Coronary artery (tissue), 2 donors: ENCODE measurements around the gene ATXN1.
A peak's percentile ranks its signal among the peaks of the same experiment; 100 is the strongest.
"Not testable (repeated sequence)": the region's sequence is repeated elsewhere in the genome, so short reads cannot be mapped to it uniquely, and the experiment has no call there.

Source experiments
- DNase-seq: peaks from one replicate; pipeline ENCODE4 v3.0.0-alpha.2; 2017; ENCODE audit warnings: low spot score
- H3K27ac ChIP-seq, 2 donors: fragments of 200-600 bp; sonication (generic); one replicate each; pipeline ENCODE4 v1.5.1; 2016 to 2019
- H3K4me3 ChIP-seq: fragments of 200-600 bp; sonication (generic); 2 replicates; pipeline ENCODE4 v1.5.1; 2016; ENCODE audit warnings: mild to moderate bottlenecking, moderate library complexity
- TF ChIP-seq, protein P1 (sequence below): fragments of 200-600 bp; sonication (generic); IDR thresholded peaks from one replicate; pipeline ENCODE4 v1.5.1; 2019; ENCODE audit warnings: antibody characterized with exemption

ATXN1 gene

DNA sequence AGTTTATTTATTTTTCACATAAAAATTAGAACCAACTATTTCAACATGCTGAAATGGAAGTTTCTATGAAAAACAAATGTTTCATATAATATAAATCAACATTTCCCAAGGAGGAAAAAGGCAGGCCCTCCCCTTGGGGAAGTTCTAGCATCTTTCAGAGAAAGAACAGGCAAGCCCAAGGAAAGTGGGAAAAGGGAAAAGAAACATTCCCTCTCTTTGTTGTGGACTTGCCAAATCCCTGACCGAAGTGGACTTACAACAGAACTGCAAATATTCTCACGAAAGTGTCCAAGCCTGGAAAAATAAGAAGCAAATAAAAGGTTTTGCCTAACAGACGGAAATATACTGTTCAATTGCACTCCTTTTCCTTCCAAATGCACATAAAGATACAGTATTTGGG is 214.4 kb downstream of the ATXN1 start:
- no peak overlapping the region for H3K27ac ChIP-seq
- no peak overlapping the region for H3K4me3 ChIP-seq
- TF ChIP-seq, protein P1, sequence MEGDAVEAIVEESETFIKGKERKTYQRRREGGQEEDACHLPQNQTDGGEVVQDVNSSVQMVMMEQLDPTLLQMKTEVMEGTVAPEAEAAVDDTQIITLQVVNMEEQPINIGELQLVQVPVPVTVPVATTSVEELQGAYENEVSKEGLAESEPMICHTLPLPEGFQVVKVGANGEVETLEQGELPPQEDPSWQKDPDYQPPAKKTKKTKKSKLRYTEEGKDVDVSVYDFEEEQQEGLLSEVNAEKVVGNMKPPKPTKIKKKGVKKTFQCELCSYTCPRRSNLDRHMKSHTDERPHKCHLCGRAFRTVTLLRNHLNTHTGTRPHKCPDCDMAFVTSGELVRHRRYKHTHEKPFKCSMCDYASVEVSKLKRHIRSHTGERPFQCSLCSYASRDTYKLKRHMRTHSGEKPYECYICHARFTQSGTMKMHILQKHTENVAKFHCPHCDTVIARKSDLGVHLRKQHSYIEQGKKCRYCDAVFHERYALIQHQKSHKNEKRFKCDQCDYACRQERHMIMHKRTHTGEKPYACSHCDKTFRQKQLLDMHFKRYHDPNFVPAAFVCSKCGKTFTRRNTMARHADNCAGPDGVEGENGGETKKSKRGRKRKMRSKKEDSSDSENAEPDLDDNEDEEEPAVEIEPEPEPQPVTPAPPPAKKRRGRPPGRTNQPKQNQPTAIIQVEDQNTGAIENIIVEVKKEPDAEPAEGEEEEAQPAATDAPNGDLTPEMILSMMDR: no peak
- no peak for DNase-seq

DNA sequence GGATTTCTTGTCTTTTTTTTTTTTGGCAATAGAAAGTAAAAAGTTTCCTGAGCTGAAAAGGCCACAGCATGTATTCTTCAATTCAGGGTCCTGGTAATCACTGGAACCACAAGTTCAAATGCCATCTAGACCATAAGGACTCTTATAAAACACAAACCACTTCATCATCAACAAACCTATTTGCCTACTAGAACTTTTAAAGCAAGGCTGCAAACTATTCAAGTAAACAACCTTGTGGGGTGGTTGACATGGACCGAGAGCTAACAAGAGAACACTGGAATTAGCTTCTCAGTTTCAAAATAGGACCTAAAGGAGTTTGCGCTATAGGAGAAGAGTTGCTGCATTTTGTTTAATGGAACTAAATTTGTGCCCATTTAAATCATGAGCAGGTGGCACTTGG is 215.9 kb downstream of the ATXN1 start:
- TF ChIP-seq, protein P1: no peak
- H3K27ac ChIP-seq: peak overlapping the region in 1 of 2 donors; percentile 65
- DNase-seq: no peak
- H3K4me3 ChIP-seq: no peak overlapping the region

DNA sequence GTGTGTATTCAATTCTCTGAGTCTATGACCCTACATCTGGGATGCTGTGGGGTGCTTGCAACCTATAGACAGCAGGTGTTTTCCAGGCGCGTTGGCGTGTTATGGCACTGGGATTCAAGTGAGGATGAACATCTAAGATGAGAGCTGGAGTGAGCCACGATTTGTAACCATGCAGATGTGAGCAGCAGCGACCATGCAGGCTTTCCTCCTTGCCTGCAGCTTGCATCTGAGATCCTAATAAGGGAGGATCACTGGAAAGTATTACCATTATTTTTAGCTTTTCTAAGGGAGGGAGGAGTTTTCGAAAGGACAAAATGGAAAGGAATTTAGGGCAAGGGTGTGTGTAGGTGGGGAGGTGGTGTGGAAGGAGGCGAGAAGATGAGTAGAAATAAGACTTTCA is 216.7 kb downstream of the ATXN1 start:
- DNase-seq: no peak
- peak overlapping the region; percentile 22 for H3K4me3 ChIP-seq
- H3K27ac ChIP-seq: peak overlapping the region; percentile 65 to 85
- TF ChIP-seq, protein P1: no peak

DNA sequence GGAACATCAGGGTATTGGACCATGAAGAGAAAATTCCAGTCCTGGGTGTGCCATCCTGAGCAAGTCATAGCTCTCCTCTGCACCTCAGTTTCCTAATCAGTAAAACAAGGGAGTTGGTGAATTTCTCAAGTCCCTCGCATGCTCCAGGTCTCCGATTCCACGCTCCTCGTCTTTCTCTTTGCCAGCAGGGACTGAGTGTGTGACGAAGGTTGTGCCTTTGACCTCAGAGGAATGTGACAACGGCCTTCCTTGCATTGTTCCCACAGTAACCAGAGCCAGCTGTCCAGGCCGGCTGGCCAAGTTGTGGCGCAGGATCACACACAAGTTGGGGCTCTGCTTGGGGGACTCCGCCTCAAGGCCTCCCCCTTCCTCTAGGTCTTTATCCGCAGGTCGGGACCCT is 217.3 kb downstream of the ATXN1 start:
- H3K27ac ChIP-seq: peak overlapping the region; percentile 65 to 85
- TF ChIP-seq, protein P1: no peak
- H3K4me3 ChIP-seq: peak overlapping the region; percentile 22
- DNase-seq: peak; percentile 82

DNA sequence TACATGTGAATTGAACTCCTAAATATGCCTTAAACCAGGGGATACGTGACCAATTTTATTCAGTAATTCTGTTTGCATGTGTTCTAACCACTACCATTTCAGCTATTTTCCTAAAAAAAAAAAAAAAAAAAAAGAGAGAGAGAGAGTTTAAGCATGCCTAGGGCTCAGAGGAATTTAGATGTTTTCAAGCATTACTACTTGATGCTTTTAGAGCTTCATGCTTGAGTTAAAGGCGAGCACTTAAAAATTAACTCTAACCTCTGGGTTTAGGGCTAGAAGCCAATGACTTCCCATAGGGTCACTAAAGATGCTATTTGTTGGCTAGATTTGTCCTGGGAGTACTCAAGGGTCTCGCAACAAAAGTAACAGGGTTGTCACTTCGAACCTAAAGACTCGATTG is 217.7 kb downstream of the ATXN1 start:
- DNase-seq: no peak
- H3K27ac ChIP-seq: peak overlapping the region in 1 of 2 donors; percentile 85
- no peak overlapping the region for H3K4me3 ChIP-seq
- TF ChIP-seq, protein P1: no peak

DNA sequence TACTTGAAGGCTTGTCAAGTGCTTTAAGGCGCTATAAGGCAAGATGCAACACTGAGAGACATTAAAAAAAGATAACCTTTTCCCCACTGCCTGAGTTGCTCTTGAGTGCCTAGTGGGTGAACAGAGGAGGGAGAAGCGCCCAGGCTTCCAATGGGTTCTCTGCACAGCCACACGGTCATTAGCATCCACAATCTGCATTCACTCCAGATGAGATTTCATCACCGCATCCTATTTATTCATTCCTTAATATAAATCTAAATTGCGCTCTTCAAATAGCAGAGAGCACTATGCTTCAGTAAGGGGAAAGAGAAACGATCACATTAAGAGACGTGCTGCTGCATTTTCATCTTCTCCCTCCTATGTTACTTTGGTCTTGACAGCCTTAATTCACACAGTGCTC is 219.2 kb downstream of the ATXN1 start:
- TF ChIP-seq, protein P1: no peak
- H3K4me3 ChIP-seq: no peak overlapping the region
- peak overlapping the region; percentile 29 to 78 for H3K27ac ChIP-seq
- no peak for DNase-seq

DNA sequence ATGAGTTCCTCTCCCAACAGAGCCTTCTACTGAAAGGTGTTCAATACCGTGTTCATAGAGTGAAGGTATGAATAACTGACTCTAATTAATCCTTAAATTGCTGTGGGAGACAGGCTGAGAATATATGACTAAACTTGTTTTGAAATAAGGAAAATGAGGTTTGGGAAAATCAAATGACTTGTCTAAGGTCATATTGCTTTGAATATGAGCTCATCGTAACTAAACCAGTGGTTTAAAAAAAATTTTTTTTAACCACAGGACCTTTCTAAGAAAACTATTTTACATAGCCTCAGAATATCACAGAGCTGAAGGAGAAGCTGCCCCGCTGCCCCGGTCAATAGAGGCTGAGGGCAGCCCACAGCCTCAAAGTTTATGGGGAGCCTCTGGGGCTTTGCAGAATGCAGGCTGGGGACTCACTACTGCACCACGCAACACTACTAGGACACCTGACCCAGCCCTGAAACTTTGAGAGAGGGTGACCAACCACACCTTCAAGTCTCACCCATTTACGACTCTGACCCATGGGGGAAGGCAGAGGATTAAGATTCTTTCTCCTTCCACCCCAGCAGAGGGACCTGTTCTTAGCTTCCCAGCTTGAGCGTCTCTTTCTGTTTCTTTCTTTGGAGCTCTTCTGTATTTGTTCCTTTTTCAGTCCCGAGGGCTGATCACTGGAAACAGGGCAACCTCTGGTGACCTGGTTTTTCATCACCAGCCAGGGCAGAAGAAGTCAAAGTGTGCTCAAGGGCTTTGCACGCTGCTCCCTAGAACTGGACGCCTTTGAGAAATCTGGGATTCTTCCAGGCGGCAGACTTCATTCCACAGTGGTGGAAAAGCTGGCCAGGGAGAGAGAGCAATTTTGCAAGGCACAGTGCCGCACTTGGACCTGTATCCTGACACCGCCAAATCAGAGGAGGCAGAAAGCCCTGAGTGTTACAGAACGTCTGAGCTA is 220.2 kb downstream of the ATXN1 start:
- TF ChIP-seq, protein P1: no peak
- Histone ChIP-seq H3K4me3 (peak overlapping the region; percentile 10), H3K27ac (peak overlapping the region; percentile 29 to 78)
- DNase-seq: peak; percentile 87

DNA sequence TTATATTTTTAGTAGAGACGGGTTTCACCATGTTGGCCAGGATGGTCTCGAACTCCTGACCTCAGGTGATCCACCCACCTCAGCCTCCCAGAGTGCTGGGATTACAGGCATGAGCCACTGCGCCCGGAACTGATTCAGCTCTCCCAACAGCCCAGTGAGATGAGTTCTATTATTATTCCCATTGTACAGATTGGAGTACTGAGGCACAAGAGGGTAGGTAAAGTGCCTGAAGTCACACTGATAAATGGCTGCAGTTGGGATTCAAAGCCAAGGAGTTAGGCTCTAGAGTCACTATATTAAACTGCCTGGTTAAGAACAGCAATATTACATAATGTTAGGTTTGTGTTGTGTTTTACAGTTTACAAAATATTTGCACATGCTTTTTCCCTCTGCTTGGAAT is 220.9 kb downstream of the ATXN1 start:
- H3K4me3 ChIP-seq, DNase-seq: not testable (repeated sequence)

More for the DNA sequence above, 220.9 kb downstream of the ATXN1 start:
- peak overlapping the region in 1 of 2 donors; percentile 78 for H3K27ac ChIP-seq
